ENCODE data around the gene FAM114A2. TPM values are rescaled to one million over a fixed set of nuclear protein-coding genes. Genes with fewer than 3 reads are reported as not detected.

FAM114A2 gene
- polyA plus RNA-seq, 1 donor from 2014 or later, result 24.8 TPM

DNA sequence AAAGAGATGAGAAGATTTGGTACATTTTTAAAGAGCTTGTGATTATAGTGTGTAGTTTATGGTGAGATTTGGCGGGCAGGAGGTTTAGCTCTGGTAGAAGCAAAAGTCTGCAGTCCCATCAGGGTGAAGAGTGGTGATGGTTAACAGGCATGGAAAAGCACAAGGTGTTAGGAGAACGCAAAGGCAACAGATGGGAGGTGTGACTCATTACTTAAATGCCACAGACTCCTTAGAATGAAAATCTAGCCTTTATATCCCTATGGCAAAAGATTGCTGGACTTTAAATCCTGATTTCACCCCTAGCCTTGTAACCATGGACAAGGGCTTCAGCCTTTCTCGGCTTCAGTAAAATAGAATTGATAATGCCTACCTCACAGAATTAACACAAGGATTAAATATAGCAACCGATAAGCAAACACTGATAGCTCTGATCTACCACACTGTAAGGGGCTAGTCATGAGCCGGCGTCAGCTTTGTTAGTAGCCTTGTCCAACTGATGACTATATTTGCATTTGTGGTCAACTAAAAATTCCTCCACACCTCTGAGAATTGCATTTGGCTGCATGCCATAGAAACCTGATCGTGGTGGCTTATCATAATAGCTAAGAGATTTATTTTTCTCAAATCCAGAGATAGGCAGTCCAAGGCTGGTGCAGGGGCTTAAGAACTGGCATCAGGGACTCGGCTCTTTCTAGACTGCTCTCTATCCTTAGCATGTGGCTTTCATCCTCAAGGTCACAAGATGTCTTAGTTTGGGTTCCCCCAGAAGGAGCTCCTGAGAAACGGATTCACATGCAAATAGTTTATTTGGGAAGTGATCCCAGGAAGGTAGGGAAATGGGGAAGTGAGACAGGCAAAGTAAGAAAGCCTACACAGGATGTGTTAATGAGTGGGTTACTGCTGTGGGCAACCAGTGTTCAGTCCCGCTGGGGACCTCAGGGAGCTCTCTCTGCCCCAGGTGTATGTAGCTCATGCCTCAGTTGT lies 19.6 kb upstream of the FAM114A2 start:
- Histone ChIP-seq H3K9me3 (ENCODE audit: low read length) (no peaks in the 10 kb centered on the region), H3F3A (ENCODE audit: insufficient read depth, low read length, poor library complexity, severe bottlenecking) (no peaks in the 10 kb centered on the region), H3K36me3 (ENCODE audit: insufficient read depth, low read length) (no peaks in the 10 kb centered on the region), H2AFZ (ENCODE audit: low read depth, low read length) (no peak overlapping the region), H3K79me2 (replicated peaks; ENCODE audit: insufficient read depth, low read length) (no peaks in the 10 kb centered on the region), H3K4me2 (ENCODE audit: low read length) (no peak overlapping the region), H3K27ac (ENCODE audit: low read length) (no peak overlapping the region), H3K9me2 (ENCODE audit: insufficient read depth, low read length) (no peaks in the 10 kb centered on the region), H3K4me3 (ENCODE audit: low read length) (no peak overlapping the region), H3K27me3 (ENCODE audit: insufficient read depth, low read depth, low read length) (no peaks in the 10 kb centered on the region), H3K9ac (ENCODE audit: low read length) (no peak overlapping the region), H4K20me1 (ENCODE audit: insufficient read depth) (no peaks in the 10 kb centered on the region)
- TF ChIP-seq, protein P1, sequence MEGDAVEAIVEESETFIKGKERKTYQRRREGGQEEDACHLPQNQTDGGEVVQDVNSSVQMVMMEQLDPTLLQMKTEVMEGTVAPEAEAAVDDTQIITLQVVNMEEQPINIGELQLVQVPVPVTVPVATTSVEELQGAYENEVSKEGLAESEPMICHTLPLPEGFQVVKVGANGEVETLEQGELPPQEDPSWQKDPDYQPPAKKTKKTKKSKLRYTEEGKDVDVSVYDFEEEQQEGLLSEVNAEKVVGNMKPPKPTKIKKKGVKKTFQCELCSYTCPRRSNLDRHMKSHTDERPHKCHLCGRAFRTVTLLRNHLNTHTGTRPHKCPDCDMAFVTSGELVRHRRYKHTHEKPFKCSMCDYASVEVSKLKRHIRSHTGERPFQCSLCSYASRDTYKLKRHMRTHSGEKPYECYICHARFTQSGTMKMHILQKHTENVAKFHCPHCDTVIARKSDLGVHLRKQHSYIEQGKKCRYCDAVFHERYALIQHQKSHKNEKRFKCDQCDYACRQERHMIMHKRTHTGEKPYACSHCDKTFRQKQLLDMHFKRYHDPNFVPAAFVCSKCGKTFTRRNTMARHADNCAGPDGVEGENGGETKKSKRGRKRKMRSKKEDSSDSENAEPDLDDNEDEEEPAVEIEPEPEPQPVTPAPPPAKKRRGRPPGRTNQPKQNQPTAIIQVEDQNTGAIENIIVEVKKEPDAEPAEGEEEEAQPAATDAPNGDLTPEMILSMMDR (IDR thresholded peaks at IDR 0.05; ENCODE audit: poor library complexity, severe bottlenecking), result no peak
- TF ChIP-seq POLR2AphosphoS5 (IDR thresholded peaks at IDR 0.05) (no peak), EP300 (conservative IDR thresholded peaks at IDR 0.05; ENCODE audit: poor library complexity, severe bottlenecking) (no peak), TAF1 (IDR thresholded peaks at IDR 0.05; ENCODE audit: low read depth) (no peak), RAD21 (conservative IDR thresholded peaks at IDR 0.05) (no peak), SMC3 (conservative IDR thresholded peaks at IDR 0.05; ENCODE audit: poor library complexity) (no peak), EZH2 (IDR thresholded peaks at IDR 0.05; ENCODE audit: borderline replicate concordance, insufficient read depth, low read length, poor library complexity, severe bottlenecking) (no peak), MXI1 (conservative IDR thresholded peaks at IDR 0.05; ENCODE audit: poor library complexity, severe bottlenecking) (no peak)
- TF ChIP-seq, protein P2, sequence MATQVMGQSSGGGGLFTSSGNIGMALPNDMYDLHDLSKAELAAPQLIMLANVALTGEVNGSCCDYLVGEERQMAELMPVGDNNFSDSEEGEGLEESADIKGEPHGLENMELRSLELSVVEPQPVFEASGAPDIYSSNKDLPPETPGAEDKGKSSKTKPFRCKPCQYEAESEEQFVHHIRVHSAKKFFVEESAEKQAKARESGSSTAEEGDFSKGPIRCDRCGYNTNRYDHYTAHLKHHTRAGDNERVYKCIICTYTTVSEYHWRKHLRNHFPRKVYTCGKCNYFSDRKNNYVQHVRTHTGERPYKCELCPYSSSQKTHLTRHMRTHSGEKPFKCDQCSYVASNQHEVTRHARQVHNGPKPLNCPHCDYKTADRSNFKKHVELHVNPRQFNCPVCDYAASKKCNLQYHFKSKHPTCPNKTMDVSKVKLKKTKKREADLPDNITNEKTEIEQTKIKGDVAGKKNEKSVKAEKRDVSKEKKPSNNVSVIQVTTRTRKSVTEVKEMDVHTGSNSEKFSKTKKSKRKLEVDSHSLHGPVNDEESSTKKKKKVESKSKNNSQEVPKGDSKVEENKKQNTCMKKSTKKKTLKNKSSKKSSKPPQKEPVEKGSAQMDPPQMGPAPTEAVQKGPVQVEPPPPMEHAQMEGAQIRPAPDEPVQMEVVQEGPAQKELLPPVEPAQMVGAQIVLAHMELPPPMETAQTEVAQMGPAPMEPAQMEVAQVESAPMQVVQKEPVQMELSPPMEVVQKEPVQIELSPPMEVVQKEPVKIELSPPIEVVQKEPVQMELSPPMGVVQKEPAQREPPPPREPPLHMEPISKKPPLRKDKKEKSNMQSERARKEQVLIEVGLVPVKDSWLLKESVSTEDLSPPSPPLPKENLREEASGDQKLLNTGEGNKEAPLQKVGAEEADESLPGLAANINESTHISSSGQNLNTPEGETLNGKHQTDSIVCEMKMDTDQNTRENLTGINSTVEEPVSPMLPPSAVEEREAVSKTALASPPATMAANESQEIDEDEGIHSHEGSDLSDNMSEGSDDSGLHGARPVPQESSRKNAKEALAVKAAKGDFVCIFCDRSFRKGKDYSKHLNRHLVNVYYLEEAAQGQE (IDR thresholded peaks at IDR 0.05; ENCODE audit: borderline replicate concordance), result no peak

DNA sequence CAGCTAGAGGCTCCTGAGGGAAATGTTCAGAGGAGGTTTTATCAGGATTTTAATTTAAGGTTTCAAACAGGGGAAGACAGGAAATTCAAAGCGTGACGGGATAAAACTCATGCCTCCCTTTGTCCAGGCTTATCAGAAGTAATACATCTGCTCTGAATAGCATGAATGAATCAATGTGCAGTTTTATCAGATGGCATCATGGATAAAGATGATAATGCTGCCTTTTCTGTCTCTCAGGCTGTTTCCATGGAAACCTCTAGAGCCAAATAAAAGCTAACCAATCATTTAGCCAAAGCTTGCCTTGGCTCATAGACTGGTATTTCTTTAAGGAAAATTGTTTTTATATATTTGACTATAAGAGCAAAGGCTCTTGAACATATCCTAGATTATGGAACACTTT lies 16.5 kb upstream of the FAM114A2 start:
- no peaks in the 10 kb centered on the region for H3K9me3 ChIP-seq (ENCODE audit: low read length)
- H4K20me1 ChIP-seq (ENCODE audit: insufficient read depth), result no peaks in the 10 kb centered on the region
- H3K4me2 ChIP-seq (ENCODE audit: low read length), result peak overlapping the region; percentile 28

More for the DNA sequence above, 16.5 kb upstream of the FAM114A2 start:
- peak; percentile 1 for TF ChIP-seq MXI1 (conservative IDR thresholded peaks at IDR 0.05; ENCODE audit: poor library complexity, severe bottlenecking)
- TF ChIP-seq, protein P1 (IDR thresholded peaks at IDR 0.05; ENCODE audit: poor library complexity, severe bottlenecking), result no peak
- TF ChIP-seq SMC3 (conservative IDR thresholded peaks at IDR 0.05; ENCODE audit: poor library complexity), result no peak
- no peak for TF ChIP-seq TAF1 (IDR thresholded peaks at IDR 0.05; ENCODE audit: low read depth)
- TF ChIP-seq, protein P2 (IDR thresholded peaks at IDR 0.05; ENCODE audit: borderline replicate concordance), result no peak
- Histone ChIP-seq H2AFZ (ENCODE audit: low read depth, low read length) (no peak overlapping the region), H3K4me3 (ENCODE audit: low read length) (peak overlapping the region; percentile 40), H3K36me3 (ENCODE audit: insufficient read depth, low read length) (peaks cover 7% of the 10 kb centered on the region), H3K9me2 (ENCODE audit: insufficient read depth, low read length) (no peaks in the 10 kb centered on the region), H3K27ac (ENCODE audit: low read length) (peak overlapping the region; percentile 77), H3K9ac (ENCODE audit: low read length) (no peak overlapping the region), H3K27me3 (ENCODE audit: insufficient read depth, low read depth, low read length) (no peaks in the 10 kb centered on the region), H3F3A (ENCODE audit: insufficient read depth, low read length, poor library complexity, severe bottlenecking) (no peaks in the 10 kb centered on the region), H3K79me2 (replicated peaks; ENCODE audit: insufficient read depth, low read length) (no peaks in the 10 kb centered on the region)
